Fibroblast of the conjunctiva (primary cell): ENCODE measurements around the gene RRP15.

ENCODE experiments used
- DNase-seq: peaks from one replicate; pipeline ENCODE4 v3.0.0-alpha.2; 2010; ENCODE audit warnings: low read depth

The RRP15 gene, protein sequence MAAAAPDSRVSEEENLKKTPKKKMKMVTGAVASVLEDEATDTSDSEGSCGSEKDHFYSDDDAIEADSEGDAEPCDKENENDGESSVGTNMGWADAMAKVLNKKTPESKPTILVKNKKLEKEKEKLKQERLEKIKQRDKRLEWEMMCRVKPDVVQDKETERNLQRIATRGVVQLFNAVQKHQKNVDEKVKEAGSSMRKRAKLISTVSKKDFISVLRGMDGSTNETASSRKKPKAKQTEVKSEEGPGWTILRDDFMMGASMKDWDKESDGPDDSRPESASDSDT

DNA sequence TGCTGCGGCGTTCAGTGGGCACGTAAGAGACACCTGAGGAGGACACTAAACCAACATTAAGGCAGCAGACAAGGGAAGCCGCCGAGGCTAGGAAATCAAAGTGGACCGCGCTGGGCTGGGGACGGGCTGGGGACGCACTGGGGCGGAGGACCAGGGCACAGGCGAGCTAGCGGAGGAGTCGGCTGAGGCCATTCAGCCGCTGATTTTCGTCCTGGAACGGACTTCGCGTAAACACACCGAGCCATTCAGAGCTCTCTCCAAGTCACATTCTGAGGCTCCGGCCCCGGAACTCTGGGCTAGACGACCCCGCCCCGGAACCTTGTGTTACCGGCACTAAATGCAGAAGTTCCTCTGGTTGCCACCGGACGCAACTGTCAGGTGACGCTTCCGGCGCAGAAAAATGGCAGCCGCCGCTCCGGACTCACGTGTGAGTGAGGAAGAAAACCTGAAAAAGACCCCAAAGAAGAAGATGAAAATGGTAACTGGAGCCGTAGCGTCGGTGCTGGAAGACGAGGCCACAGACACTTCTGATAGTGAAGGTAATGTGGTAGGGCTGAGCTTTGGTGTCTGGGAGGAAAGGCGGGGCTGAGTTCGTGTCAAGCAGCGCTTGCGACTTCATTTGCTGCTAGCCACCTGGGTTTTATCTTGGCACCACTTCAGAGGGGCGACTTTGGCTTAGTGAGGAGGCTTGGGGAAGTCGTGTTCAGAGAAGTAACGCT is at the start of gene RRP15:
RRP15 (plus strand) TSS at position 377 of the 719 bp plus-strand sequence; CDS start at position 401, 24 bp downstream.
- DNase-seq, result peak; percentile 77

DNA sequence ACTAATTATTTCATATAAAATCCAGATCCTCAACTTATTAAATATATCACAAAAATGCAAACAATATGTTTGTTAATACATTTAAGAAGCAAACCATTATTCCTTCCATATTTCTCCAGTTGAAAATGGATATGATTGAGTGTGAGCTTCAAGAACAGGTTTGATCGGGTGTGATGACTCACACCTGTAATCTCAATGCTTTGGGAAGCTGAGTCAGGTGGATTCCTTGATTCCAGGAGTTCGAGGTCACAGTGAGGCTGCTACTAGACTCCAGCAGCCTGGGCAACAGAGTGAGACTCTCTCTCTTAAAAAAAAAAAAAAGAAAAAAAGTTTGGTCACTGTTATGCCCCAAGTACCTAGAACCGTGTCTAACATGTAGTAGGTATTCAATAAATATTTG is 42.9 kb upstream of the RRP15 start:
- DNase-seq, result no peak

DNA sequence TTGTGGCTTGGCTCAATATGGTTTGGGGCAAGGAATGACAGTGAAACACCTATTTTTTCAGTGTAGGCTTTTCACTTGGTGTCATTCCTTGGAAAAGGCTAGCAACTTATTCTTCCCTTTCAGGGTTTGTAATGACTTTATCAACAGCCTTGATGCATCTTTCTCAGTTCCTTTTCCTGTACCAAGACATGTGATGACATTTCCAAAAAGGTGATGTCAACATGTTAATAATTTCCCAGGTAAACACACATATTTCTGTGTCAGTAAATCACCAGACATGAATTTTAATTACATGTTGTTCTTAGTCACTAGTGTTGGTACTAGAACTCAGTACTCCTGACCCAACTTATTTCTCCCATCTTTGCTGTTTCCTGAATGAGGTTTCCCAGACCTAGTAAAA is 37.8 kb upstream of the RRP15 start:
- DNase-seq, result no peak

DNA sequence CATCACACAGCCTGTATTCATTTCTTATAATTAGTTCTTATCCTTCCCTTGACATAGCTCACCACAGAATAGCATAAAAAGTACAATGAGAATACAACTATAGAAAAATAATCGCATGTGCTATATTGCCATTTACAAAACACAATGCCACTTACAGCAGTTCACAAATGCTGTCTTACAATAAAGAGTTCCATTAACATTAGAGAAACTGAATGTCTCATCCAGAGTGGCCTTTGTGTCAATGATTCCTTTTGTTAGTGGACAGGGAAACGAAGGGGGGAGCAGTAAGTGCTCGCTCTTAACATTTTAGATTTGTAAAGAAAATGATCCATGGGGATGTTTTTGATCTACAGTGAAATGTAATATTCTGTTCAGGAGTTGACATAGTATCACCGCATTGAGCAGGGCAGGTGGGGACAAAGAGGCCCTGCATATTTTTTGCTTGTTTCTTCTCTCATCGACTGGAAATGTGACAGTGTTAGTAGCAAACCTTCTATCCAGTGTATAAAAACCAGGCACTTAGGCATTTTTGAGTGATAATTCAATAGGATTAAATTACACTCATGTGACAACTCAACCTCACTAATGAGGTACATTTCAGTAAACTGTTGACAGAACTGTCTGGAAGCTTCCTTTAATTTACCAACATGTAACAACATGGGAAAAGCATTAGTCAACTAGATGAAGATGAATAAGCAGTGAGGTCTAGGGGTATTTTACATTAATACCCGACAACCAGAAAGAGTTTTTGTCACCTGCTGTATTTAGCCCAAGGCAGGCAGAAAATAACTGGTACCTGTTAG is 35.6 kb upstream of the RRP15 start:
- no peak for DNase-seq

DNA sequence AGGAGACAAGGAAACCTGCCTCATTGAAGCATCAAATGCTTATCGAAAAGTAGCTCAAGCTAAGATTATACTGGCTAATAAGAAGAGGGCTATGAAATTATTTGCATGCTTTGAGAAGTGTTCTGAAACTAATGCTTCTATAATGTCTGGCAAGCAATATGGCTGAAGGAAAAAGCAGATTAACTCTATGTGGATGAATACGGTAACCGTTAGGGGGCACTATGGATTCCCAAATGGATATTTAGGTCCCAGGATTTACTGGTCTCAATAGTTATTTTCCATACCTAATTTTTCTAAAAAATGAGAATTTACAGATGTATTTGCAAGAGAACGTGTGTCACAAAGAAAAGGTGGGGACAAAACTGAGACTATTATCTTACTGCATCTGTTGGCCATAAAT is 34.6 kb upstream of the RRP15 start:
- DNase-seq, result no peak

DNA sequence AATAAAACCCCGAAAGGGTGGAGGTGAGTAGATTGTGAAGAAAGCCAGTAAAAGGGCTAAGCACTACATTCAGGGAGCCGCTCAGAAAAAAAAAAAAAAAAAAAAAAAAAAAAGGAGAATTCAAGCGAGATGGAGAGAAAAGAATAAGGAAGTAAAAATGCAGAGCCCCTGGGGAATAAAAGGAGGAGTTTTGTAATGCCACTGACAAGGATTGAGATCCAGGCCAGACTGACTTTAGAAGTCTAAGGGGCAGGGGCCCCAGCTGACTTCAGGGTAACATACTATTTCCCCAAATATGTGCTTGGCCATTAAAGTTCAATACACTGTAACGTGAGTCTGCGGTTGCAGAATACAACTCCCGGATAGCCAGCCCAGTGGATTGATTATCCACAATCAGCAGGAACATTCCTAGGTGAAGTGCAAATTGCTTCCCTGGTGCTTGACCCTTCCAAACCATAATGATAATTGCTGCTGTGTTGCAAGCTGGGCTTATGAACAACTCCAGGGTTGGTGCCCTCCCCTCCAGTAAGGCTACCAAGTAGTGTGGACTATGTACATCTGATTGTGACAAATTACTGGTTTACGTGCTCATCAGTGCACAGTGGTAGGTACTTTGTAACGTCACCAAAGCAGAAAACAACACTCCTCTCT is 30.7 kb upstream of the RRP15 start:
- DNase-seq, result no peak

DNA sequence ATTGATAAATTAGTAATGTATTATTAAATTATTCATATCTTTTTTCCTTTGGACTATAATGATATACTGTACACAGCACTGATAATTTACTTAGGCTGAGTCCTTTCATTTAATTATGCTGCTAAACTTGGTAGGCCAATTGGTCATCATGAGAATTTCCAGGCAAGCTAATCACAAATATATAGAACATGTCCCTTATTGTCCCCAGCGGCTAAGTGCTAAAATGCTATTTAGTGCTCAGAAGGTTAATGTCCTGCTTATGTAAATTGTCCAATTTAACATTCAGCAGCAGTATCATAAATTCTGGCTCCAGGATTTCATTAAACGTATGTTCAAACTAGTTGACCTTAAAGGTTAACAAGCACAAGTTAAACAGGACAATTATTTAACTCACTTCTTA is 30.0 kb upstream of the RRP15 start:
- DNase-seq, result no peak

DNA sequence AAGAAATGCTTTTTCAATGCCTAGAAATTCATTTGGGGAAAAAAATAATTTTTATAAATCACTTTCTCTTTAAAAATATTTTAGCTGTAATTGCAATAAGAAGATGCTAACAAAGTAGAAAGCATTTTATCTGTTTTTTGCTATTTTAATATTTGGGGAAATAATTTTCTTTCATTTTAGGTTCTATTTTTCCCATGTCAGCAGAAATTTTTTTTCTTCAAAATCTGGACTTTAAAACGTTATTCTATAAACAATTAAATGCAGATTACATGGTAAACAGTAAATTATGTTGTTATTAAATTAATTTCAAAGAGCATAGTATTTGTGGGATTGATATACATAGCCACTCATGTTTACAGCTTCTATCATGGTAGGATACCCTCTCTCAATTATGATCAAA is 27.7 kb upstream of the RRP15 start:
- DNase-seq, result no peak

DNA sequence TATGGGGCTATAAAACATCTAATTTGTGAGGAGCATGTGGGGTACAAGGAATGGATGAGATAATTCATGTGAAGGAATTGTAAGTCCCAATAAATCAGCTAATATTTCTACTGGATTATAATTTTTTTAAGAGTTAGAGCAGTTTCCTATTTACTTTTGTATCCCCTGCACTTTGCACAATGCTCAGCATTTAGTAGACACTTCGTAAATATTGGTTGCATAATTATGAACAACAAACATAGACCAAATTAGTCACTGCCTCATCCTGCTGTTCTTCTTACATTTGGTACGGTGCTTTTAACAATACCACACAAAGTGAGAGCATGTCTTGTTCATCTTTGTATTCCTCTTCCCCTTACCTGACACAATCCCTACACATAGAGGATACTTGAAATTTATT is 27.1 kb upstream of the RRP15 start:
- no peak for DNase-seq

DNA sequence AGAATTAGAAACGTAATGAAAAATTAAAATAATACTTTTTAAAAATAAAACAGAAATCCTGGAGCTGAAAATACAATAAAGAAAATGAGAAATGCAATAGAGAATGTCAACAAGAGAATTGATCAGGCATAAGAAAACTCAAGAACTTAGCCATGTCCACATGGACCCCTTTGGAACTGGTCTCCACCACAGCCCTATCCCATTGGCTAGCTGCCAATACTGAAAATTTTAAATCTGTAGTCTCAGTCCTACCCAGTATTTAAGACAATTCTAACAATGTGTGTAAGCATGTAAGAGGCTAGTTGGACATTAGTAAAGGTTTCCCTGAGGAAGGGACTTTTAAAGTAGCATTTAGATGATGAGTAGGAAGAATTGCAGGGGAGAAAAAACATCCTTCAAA is 25.8 kb upstream of the RRP15 start:
- no peak for DNase-seq

DNA sequence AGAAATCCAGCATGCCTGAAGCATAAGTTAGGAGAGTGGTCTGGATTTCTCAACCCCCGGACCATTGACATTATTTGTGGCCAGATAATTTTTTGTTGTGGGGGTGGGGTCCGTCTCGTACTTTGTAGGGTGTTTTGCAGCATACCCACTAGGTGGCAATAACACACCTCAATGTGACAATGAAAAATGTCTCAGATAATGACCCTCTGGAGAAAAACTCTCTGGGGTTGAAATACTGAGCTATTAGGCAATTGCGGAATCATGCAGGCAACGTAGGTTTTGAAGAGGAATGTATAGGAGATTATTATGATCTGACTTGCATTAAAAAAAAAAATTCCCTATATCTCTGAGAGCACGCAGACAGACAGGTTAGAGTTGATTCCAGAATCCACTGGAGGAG is 25.3 kb upstream of the RRP15 start:
- no peak for DNase-seq

DNA sequence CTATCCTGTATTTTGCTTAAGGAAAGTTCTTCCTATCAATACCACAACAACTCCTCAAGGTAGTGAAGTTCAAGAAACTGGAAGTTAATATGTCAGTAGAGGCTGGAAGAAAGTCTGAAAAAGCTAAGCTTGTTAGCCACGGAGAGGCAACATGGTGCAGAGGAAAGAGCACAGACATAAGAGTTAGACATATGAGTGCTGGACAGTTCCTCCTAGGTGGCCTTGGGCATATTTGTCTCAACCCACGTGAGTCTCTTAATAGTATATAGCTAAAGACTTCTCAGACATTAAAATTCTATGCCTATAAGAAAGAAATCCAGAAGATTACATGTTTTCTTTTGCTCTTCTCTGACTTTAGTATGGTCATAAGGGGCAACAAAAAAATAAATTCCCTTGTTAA is 22.8 kb upstream of the RRP15 start:
- no peak for DNase-seq

DNA sequence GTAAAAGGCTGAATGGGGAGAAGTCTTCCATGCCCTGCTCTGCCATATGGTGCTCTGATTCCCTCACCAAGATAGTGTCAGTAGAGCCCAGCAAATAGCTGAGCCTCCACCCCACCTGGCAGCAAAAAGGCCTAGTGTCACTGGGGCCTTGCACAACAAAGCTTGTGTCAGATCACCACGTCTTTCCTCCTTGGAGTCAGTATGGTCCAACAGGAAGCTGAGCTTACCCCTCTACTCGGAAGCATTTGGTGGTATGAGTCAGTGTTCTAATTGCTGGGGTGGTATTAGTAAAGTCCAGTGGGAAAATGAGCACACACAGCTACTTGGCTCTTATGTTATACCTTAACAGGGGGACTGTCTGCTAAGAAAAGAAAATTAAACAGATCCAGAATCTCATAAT is 18.7 kb upstream of the RRP15 start:
- no peak for DNase-seq

DNA sequence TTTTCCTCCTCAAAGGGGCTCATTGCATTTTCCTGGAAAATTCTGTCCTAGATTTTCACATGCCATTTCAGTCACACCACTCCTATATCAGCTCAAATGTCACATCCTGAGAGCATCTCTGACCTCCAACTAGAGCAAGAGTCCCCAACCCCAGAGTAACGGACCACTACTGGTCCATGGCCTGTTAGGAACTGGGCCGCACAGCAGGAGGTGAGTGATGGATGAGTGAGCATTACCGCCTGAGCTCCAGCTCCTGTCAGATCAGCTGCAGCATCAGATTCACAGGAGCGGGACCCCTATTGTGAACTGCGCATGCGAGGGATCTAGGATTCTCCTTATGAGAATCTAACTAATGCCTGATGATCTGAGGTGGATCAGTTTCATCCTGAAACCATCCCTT is 12.7 kb upstream of the RRP15 start:
- DNase-seq, result no peak

DNA sequence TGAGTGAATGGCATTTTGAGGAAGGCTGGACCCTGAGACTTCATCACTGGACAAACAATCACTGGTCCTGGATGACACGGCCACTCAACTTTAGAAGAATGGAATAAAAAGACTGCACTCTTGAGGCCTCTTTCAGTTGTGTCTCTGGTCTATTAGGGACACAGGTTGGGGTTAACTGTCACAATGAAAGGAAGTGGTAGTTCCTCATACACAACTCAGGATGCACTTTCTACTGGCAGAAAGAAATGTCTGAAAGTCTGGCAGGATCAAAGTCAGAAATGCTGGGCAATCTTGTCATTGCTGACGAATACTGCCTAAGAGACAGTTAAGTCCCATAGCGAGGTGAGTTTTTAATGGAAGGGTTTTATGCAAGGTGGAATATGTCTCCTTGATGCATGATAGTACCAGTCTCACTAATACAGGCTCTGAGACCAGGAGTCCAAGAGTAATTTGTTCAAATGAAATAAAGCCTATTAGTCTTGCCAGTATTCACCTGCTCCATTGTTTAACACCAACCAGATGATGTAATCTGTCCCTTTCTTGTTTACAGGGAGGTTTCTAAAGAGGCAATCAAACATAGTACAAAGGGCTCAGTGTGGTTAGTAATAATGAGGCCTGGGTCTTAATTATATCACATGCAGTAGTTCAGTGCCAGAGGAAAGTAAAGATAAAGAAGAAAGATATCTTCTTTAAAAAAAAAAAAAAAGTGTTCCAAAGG is 11.2 kb upstream of the RRP15 start:
- no peak for DNase-seq

DNA sequence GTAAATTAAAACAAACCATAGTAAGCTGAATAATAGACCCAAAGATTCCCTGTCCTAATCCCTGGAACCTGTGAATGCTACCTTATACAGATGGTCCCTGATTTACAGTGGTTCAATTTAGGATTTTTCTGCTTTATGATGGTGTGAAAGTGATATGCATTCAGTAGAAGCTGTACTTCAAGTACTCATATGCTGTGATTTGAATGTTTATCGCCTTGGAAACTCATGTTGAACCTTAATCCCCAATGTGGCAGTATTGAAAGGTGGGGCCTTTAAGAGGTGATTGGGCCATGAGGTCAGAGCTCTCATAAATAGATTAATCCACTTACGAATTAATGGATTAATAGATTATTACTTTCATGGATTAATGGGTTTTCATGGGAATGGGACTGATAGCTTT is 10.6 kb upstream of the RRP15 start:
- no peak for DNase-seq

DNA sequence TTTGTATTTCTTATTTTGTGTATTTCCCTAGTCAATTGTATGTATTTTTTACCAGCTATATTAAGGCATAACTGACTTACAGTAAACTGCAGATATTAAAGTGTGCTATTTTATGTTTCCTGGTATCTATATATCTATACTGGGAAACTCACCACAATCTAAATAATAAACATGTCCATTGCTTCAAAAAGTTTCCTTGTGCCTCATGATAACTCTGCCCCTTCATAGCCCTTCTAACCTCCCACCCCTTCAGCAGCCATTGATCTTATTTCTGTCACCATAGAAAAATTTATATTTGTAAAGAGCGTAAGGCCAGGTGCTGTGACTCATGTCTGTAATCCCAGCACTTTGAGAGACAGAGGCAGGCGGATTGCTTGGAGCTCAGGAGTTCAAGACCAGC is 9.3 kb upstream of the RRP15 start:
- DNase-seq, result no peak

DNA sequence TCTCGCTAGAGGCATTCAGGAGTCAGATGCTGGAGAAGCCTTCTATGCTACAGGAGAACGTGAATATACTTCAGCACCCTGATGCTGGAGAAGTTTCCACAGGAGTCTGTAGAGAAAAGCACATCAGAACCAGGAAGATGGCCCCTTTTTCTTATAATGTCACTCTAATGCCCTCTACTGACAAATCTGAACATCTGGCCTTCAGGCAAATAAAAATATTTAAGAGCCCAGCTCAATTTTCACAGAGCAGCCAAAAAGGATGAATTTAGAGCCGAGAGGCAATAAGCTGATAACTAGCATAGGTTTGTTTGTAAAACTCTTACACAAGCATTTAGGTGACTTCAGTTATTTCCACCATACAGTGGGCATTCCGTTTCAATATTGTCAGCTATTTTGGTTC is 3.8 kb upstream of the RRP15 start:
- no peak for DNase-seq

DNA sequence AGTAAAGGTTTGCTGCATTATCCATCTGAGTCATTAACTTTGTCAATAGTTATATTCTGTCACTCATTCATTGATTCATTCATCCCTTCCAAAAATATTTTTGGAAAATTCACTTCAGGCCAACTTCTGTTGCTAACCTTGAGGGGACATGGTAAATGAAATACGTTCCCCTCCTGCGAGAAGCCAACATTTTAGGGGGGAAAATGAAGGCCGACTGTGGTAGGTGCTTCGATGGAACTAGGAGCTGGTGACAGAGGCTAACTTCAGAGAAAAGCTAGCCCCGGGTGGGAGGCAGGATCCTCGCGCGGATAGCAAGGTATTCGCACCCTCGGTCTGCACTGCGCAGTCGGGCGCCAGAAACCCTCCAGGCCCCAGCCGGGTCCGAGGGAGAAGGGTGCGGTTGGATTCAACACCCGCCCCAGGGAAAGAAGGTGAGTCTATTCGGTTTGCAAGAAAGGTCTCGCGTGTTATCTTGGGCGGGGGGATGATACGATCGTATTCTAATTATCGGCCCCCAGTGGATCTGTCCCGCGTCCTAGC is 646 bp upstream of the RRP15 start:
- DNase-seq, result no peak

DNA sequence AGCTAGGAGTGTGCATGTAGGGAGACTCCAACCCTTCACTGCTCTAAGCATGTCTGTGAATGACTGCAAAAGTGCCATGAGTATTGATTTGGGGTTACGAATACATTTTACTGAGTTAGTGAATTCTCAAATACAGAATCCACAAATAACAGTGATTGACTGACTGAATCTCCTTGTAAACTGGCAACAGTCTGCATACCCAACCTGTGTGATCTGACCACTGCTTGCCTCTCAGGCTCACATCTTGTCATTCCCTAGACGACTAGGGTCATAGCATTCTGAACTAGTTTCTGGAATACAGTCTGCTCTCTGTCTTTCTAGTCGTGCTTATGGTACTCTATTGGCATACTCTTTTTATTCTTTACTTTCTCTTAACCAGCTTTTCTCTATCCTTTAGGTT is 7.4 kb downstream of the RRP15 start:
- DNase-seq, result no peak

DNA sequence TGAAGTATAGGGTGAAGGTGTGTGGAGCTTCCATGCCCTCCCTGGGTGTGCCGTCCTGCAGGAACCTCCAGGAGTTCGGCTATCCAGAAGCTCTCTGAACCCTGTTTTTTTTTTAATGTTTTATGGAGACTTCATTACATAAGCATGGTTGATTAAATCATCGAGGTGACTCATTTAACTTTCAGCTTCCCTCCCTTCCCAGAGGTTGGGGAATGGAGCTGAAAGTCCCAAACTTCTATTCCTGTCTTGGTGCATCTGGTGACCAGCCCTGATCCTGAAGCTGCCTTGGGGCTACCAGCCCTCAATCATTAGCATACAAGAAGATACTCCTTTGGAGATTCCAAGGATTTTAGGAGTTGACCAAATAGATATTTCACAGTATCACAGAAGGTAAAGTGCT is 9.5 kb downstream of the RRP15 start:
- no peak for DNase-seq

DNA sequence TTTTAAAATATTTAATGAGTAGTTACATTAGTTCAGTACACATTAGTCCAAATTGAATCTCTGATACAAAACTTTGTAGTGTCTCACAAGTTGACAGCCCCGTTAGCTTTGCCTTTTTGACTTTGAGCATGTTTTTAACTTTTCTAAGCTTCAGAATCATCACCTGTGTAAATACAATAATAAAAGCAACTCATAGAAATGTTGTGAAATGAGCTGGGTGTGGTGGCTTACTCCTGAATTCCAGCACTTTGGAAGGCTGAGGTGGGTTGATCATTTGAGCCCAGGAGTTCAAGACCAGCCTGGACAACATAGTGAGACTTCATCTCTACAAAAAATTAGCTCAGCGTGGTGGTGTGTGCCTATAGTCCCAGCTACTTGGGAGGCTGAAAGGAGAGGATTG is 11.1 kb downstream of the RRP15 start:
- no peak for DNase-seq
